GM18870 (cell line): ENCODE results near the gene MAPK12.

Experiments
- ATAC-seq: cut with Tn5 transposase; IDR thresholded peaks from one replicate; pipeline ENCODE4 v1.9.1; 2021; ENCODE audit warnings: moderate library complexity; ENCODE audit not compliant: unreplicated experiment

The MAPK12 gene

GRCh38 chr22:50299785-50300619, 38.5 kb upstream of the MAPK12 start:
- ATAC-seq: no peak

DNA sequence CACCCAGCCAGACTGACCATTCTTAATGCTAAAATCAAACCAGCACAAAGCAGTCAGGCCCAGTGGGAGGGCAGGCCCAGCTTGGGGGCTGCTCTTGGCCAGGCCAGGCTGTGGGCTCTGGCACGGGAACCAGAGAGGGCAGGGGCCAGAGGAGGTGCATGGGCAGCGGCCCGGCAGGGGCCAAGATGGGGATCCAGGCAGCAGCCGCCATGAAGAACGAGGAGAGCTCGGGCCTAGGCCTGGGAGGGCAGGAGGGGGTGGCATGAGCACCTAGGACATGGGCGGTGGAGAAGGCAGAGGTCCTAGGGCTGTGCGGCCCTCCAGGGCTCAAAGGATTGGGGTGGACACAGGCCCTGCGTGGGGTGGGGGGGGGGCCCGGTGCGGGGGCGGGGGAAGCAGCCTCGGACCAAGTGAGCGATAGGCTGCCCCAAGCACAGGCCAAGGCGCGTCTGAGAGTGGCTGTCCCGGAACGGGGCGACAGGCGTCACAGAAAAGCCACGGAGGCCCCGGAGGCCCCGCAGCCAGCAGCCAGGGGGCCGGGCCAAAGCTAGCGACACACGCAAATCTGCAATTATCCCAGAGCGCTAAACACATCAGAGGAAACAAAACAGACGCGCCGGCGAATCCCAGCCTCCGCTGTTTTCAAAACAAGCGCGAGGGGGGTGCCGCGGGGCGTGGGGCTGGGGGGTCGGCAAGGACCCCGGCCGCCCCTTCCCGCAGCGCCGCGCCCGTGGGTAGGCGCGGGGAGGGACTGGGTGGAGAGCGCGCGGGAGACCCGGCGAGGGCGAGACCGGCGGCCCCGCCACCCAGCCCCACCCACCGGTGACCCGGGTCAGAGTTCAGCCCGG, 37.7 kb upstream of the MAPK12 start:
- ATAC-seq: no peak

DNA sequence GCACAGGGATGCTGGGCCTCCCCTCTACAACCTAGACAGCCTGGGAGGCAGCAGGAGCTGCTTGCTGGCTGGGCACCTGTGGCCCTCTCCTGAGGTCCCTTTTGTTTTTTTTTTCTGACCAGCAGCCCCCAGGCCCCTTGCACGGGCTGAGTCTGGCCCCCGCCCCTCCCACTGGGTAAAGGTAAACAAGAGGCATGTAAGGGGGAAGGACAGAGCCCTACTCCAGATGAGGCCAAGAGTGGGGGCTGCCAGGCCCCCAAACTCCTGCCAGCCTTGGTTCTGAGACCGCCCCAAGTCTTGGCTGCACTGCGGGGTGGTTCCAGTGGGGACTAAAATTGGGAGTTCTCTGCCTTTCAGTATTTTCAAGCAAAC, 36.8 kb upstream of the MAPK12 start:
- no peak for ATAC-seq

DNA sequence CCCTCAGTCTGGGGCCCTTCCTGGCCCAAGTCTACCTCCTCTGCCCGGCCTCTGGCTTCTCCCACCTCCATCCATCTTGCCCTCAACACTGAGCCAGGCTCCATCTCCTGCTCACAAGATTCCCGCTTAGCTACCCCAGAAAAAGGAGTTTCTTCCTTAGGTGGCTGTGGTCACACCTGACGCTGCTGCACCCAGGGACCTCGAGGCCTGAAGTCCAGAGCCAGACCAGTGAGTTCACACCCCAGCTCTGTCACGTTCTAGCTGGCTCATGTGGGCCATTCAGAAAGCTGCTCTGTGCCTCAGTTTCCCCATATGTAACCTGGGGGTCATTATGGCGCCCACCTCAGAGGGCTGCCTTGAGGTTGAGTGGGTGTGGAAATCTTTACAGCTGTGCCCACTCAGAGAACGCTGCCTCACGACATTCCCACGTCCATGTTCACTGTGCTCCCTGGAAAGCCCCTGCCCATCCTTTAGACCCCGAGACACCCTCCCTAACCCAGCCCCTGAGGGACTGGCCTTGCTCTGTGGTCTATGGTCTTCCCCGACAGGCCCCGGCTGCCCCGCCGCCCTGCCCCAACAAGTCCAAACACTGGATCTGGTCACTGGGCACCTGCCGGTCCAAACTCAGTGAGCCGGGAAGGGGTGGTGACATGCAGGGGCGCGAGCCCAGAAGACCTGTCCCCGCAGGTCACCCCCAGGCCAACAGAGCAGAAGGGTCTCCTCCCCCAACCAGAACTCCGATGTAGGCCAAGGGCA, 36.2 kb upstream of the MAPK12 start:
- ATAC-seq: no peak

- ATAC-seq: no peak
Observed at GRCh38 chr22:50296658-50297490, 35.4 kb upstream of the MAPK12 start.

DNA sequence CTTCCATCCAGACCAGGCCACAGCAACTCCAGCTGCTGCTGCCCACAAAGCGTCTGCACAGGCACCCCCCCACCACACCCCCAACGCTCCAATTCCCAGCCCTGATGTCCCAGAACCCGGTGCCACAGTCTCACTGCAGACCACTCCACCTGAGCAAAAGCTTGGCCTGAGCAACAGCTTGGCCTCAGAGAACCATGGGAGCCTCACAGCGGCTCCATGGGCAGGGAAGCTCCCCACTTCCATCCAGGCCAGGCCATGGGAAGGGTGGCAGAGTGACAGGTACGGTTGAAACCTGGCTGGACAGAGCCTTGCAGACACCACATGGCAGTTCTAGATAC, 32.8 kb upstream of the MAPK12 start:
- ATAC-seq: no peak

GRCh38 chr22:50293441-50294318, 32.2 kb upstream of the MAPK12 start:
- ATAC-seq: no peak

- no peak for ATAC-seq
Observed at GRCh38 chr22:50292643-50293440, 31.4 kb upstream of the MAPK12 start.

- no peak for ATAC-seq
Observed at GRCh38 chr22:50289942-50290630, 28.6 kb upstream of the MAPK12 start.

DNA sequence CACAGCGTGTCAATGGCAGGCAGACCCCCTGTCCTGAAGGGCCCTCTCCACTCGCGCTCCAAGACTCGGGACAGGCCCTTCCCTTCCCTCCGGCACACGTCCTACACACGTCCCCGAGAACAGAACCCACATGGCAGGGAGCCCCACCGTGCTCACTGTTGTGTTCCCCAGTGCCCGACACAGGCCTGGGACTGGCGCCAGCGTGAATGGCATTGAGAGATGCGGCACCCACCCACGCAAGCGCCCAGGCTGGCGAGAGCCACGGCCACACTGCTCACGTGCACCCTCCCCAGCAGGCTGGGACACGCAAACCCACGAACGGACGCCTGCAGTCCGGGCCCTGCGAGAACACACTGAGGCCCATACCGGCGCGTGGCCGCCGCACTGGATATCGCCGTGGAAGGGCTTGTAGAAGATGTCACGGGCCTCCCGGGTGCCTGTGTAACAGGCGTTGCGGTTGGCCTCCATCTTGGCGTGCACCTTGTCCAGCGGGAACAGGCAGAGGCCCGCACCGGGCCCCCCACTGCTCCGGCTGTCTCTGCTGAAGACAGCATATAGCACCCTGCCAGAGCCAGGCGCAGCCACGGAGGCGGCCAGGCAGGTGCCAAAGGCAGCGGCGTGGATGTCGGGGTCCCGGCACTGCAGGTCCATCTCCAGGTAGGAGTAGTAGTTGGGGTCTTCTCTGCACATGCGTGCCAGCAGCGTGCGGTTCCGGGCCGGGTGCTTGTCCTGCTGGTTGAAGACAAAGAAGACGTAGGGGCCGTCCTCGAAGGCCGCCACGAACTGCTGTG, 27.9 kb upstream of the MAPK12 start:
- no peak for ATAC-seq

DNA sequence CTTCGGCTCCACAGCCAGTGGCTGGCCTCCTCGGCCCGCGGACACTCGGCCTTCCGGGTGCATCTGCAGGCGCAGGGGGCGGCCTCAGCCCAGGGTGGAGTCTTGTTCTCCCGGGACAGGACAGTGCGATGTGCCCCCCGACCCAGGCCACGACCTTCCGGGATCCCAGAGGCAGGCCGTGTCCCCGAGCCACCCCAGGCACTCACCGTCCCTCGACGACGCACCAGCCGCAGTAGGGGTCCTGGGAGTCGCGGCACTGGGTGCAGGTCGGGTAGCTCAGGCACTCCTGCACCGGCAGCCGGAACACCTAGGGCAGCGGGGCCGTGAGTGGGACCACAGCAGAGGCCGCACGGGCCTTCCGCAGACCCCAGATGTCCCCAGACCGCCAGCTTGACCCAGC, 26.2 kb upstream of the MAPK12 start:
- ATAC-seq: no peak

DNA sequence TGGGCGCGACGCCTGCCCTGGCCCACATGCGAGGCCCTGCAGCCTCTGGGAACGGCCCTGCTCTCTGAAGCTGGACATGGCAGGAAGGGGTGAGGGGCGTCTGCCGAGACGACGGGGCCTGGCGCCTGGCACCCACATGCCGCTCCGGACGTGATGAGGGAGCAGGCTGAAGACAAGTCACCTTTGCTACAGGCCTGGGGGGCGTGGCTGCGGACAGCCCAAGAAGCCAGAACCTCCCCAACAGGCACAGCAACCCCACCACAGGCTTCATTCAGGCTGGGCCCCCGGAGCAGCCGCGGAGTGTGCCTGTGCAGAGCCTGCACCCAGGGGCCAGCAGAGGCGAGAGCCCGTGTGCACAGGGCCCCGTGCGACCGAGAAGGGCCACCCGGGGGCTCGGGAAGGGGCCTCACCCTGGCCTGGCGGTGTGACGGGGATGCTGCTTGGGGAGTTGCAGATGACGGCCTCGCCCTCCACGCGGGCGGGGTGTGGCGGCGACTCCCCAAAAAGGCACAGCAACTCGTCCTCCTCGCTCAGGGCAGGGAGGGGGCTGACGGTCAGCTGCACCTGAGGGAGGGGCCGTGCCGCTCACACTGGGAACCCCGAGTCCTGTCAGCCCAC, 25.3 kb upstream of the MAPK12 start:
- no peak for ATAC-seq

DNA sequence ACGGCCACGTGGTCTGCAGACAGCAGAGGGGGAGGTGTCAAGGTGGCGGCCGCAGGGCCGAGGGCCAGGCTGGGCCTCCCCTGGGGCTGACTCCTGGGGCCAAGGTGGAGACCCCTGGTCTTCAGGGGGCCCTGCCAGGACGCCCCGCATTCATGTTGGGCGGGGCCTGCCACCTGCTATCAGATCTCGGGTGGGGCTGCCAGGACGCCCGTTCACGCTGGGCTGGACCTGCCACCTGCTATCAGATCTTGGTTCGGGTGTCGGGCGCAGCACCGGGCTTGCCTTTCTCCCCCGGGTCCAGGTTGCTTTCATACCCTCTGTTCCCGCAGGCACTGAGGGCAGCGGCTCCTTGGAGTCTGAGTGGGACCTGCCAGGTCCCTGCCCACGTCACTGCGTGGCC, 24.8 kb upstream of the MAPK12 start:
- no peak for ATAC-seq

- ATAC-seq: no peak
Observed at GRCh38 chr22:50285568-50286229, 24.2 kb upstream of the MAPK12 start.

GRCh38 chr22:50284479-50284878, 23.0 kb upstream of the MAPK12 start:
- ATAC-seq: no peak

DNA sequence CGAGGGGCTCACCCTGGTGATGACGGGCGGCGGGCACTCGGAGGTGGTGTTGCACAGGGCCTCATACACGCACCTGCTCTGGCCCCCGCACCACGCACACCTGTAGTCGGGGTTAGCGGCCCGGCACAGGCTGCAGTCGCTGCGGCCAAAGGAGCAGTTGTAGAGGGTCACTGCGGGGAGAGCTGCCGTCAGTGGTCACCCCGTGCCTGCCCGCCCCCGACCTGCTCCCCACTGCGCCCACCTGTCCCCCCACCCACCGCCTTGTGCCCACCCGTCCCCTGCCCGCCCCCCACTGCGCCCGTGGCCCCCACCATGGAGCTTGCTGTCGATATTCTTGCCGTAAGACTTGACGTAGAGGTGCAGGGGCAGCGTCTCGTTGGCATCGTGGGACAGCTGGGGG, 22.3 kb upstream of the MAPK12 start:
- ATAC-seq: no peak
